HepG2 (cell line): ENCODE results near the gene SLC38A3. TPM values are rescaled to one million over a fixed set of nuclear protein-coding genes. Genes with fewer than 3 reads are reported as not detected.

Experiments
- BRF2 ChIP-seq: sonication (generic); formaldehyde crosslinking; IDR thresholded peaks from 2 replicates; pipeline ENCODE4 v1.8.1; 2022; ENCODE audit warnings: mild to moderate bottlenecking, missing genetic modification reagents
- CSRNP2 ChIP-seq: sonication (generic); formaldehyde crosslinking; conservative IDR thresholded peaks from 2 replicates; pipeline ENCODE4 v1.8.0; 2022; ENCODE audit warnings: low read depth, missing genetic modification reagents
- DMAP1 ChIP-seq: IDR thresholded peaks from 2 replicates; pipeline ENCODE4 v1.6.1; 2016
- FOXC1 ChIP-seq: sonication (generic); formaldehyde crosslinking; IDR thresholded peaks from 2 replicates; pipeline ENCODE4 v1.8.0; 2022; ENCODE audit warnings: mild to moderate bottlenecking, missing genetic modification reagents, borderline replicate concordance
- FOXO1 ChIP-seq: sonication (generic); formaldehyde crosslinking; IDR thresholded peaks from 2 replicates; pipeline ENCODE4 v1.4.0; 2020; ENCODE audit warnings: missing genetic modification reagents
- FOXO4 ChIP-seq: sonication (generic); formaldehyde crosslinking; conservative IDR thresholded peaks from 2 replicates; pipeline ENCODE4 v1.8.1; 2023; ENCODE audit warnings: missing genetic modification reagents
- HOXA3 ChIP-seq: sonication (generic); formaldehyde crosslinking; IDR thresholded peaks from 2 replicates; pipeline ENCODE4 v1.5.0; 2020; ENCODE audit warnings: missing genetic modification reagents
- HOXA7 ChIP-seq: sonication (generic); formaldehyde crosslinking; IDR thresholded peaks from 2 replicates; pipeline ENCODE4 v1.8.1; 2022; ENCODE audit warnings: mild to moderate bottlenecking, missing genetic modification reagents, moderate library complexity
- PLSCR1 ChIP-seq: sonication (generic); formaldehyde crosslinking; IDR thresholded peaks from 2 replicates; pipeline ENCODE4 v1.5.0; 2020; ENCODE audit warnings: missing genetic modification reagents, mild to moderate bottlenecking, borderline replicate concordance
- POLR2AphosphoS5 ChIP-seq: IDR thresholded peaks from 2 replicates; pipeline ENCODE4 v1.6.1; 2012; ENCODE audit warnings: low read depth, low read length
- SSRP1 ChIP-seq: IDR thresholded peaks from 2 replicates; pipeline ENCODE4 v1.6.1; 2016; ENCODE audit warnings: control low read depth
- USF2 ChIP-seq, 2 experiments: sonication (generic) in 1 of 2; formaldehyde crosslinking in 1 of 2; IDR thresholded peaks; 2 replicates each; pipeline versions ENCODE4 v1.5.1 to v1.6.1; 2011 to 2020; ENCODE audit warnings: borderline replicate concordance in 1 of 2, low read depth in 1 of 2, low read length in 1 of 2, mild to moderate bottlenecking in 1 of 2, missing genetic modification reagents in 1 of 2, moderate library complexity in 1 of 2
- ZBTB37 ChIP-seq: sonication (generic); formaldehyde crosslinking; IDR thresholded peaks from 2 replicates; pipeline ENCODE4 v1.4.0; 2020; ENCODE audit warnings: mild to moderate bottlenecking, missing genetic modification reagents
- ZNF17 ChIP-seq: sonication (generic); formaldehyde crosslinking; IDR thresholded peaks from 2 replicates; pipeline ENCODE4 v1.5.0; 2020; ENCODE audit warnings: mild to moderate bottlenecking, missing genetic modification reagents
- ZNF572 ChIP-seq: sonication (generic); formaldehyde crosslinking; IDR thresholded peaks from 2 replicates; pipeline ENCODE4 v1.5.1; 2020; ENCODE audit warnings: mild to moderate bottlenecking, missing genetic modification reagents
- ZSCAN20 ChIP-seq: sonication (generic); formaldehyde crosslinking; IDR thresholded peaks from 2 replicates; pipeline ENCODE4 v1.4.0; 2020; ENCODE audit warnings: missing genetic modification reagents, mild to moderate bottlenecking, borderline replicate concordance
- ZSCAN30 ChIP-seq: sonication (generic); formaldehyde crosslinking; IDR thresholded peaks from 2 replicates; pipeline ENCODE4 v1.5.0; 2020; ENCODE audit warnings: mild to moderate bottlenecking, missing genetic modification reagents
- polyA plus RNA-seq, 8 experiments: library from polyadenylated mRNA; depleted of rRNA in 3 of 8; stranded (reverse) in 7 of 8; unstranded in 1 of 8; fragments of >200 nt; fragmentation: Illumina TruSeq in 4 of 8; extraction: Trizol in 4 of 8; gene quantifications; 2 replicates each; pipeline versions ENCODE4 v1.2.1 to v1.2.3, GENCODE V29; 2011 to 2016; ENCODE audit warnings: low read depth in 4 of 8, missing spikeins in 1 of 8, mixed read lengths in 1 of 8; ENCODE audit not compliant: insufficient read depth in 1 of 8
- total RNA-seq, 5 experiments: library from RNA; depleted of rRNA; stranded (reverse); fragments of >200 nt; fragmentation: Illumina TruSeq; extraction: Trizol; gene quantifications; 2 replicates each; pipeline ENCODE4 v1.2.3, GENCODE V29; 2016; ENCODE audit warnings: low read depth in 1 of 5

The SLC38A3 gene
- total and polyA plus RNA-seq, 2 of the 13 experiments (the other 11 are each of a cell fraction or from before 2014, with no cell fraction given): 29.8 to 164 TPM

- TF ChIP-seq HOXA7 (CRISPR knock-in tag) (no peak), BRF2 (CRISPR knock-in tag) (no peak), PLSCR1 (no peak), ZSCAN20 (CRISPR knock-in tag) (no peak), ZNF572 (CRISPR knock-in tag) (peak; percentile 39; the same call in 1 of the 2 replicates), USF2 (IDR thresholded peaks at IDR 0.05; ENCODE audit: low read depth, low read length) (no peak), USF2 (CRISPR knock-in tag; IDR thresholded peaks at IDR 0.05; ENCODE audit: borderline replicate concordance) (no peak), POLR2AphosphoS5 (peak; percentile 72), HOXA3 (CRISPR knock-in tag) (peak; percentile 48; the same call in 1 of the 2 replicates), ZBTB37 (CRISPR knock-in tag) (peak; percentile 67; the same call in 1 of the 2 replicates), CSRNP2 (CRISPR knock-in tag) (no peak), DMAP1 (0 out of 2 replicates have a peak, but pooled peaks have one; percentile 30), ZNF17 (no peak), FOXO4 (CRISPR knock-in tag) (no peak), ZSCAN30 (CRISPR knock-in tag) (no peak), SSRP1 (CRISPR knock-in tag) (no peak; the same call in 1 of the 2 replicates), FOXO1 (CRISPR knock-in tag) (peak; percentile 87), FOXC1 (peak; percentile 66; the same call in 1 of the 2 replicates)
These were observed 1.8 kb upstream of the SLC38A3 start (continued) for GRCh38 chr3:50203113-50203808.
